Fibroblast of the aortic adventitia (primary cell): ENCODE data around the gene ESAM. TPM values are rescaled to one million over a fixed set of nuclear protein-coding genes. Genes with fewer than 3 reads are reported as not detected.
A peak's percentile ranks its signal among the peaks of the same experiment; 100 is the strongest.

Experiments
- DNase-seq: peaks from one replicate; pipeline ENCODE4 v3.0.0-alpha.2; 2010; ENCODE audit warnings: low read depth
- H3K4me3 ChIP-seq: 2 replicates; pipeline ENCODE4 v1.5.1; 2011; ENCODE audit warnings: low read depth, mild to moderate bottlenecking, control low read depth, low read length, moderate library complexity
- CTCF ChIP-seq: IDR thresholded peaks from 2 replicates; pipeline ENCODE4 v1.5.1; 2011; ENCODE audit warnings: mild to moderate bottlenecking, low read length, control low read depth, inconsistent platforms; ENCODE audit not compliant: insufficient read depth
- total RNA-seq: library from RNA; depleted of rRNA; stranded (reverse); fragments of >200 nt; gene quantifications from 2 replicates; pipeline ENCODE4 v1.2.3, GENCODE V29; 2012; ENCODE audit warnings: low replicate concordance

ESAM gene
- total RNA-seq, 1 donor = 0.36 TPM

GRCh38 chr11:124747406-124748099 lies 14.5 kb downstream of the ESAM start:
- no peak for TF ChIP-seq CTCF
- no peak overlapping the region for H3K4me3 ChIP-seq
- no peak for DNase-seq

GRCh38 chr11:124746621-124747243 lies 15.4 kb downstream of the ESAM start:
- peak; percentile 71 for DNase-seq

GRCh38 chr11:124745835-124746620 lies 16.1 kb downstream of the ESAM start:
- peak overlapping the region; percentile 77 for H3K4me3 ChIP-seq
- no peak for DNase-seq
- TF ChIP-seq CTCF = peak; percentile 37

More at GRCh38 chr11:124746621-124747243, 15.4 kb downstream of the ESAM start:
- peak; percentile 63 for TF ChIP-seq CTCF
- H3K4me3 ChIP-seq = peak overlapping the region; percentile 77

GRCh38 chr11:124745270-124745834 lies 16.7 kb downstream of the ESAM start:
- no peak for DNase-seq
- TF ChIP-seq CTCF = no peak
- H3K4me3 ChIP-seq = peak overlapping the region; percentile 77

- no peak for DNase-seq
- H3K4me3 ChIP-seq = no peak overlapping the region
- no peak for TF ChIP-seq CTCF
Observed at GRCh38 chr11:124743050-124743449, 19.0 kb downstream of the ESAM start.

GRCh38 chr11:124742555-124742954 lies 19.5 kb downstream of the ESAM start:
- no peak for TF ChIP-seq CTCF
- no peak overlapping the region for H3K4me3 ChIP-seq
- no peak for DNase-seq
